HEK293T (cell line): ENCODE data around the gene REC8.
A peak's percentile ranks its signal among the peaks of the same experiment; 100 is the strongest.
"Not testable (repeated sequence)": the region's sequence is repeated elsewhere in the genome, so short reads cannot be mapped to it uniquely, and the experiment has no call there.

Experiments used
- CTCF ChIA-PET: fragments of 350-600 bp; formaldehyde crosslinking; extraction: SDS; loops from one replicate; lab custom pipeline; 2021; ENCODE audit warnings: antibody characterized with exemption, inconsistent platforms; lab: Yijun Ruan, JAX
- POLR2A ChIA-PET: fragments of 350-600 bp; formaldehyde crosslinking; extraction: SDS; loops from one replicate; lab custom pipeline; 2020; ENCODE audit warnings: antibody characterized with exemption, inconsistent platforms; lab: Yijun Ruan, JAX
- DNase-seq: peaks from one replicate; pipeline ENCODE4 v3.0.0; 2012; ENCODE audit warnings: mixed read lengths; ENCODE audit errors: extremely low spot score
- ARNT ChIP-seq: fragments of 450-650 bp; IDR thresholded peaks from 2 replicates; pipeline ENCODE4 v1.6.1; 2017; ENCODE audit warnings: mild to moderate bottlenecking
- BHLHE40 ChIP-seq: fragments of 450-650 bp; IDR thresholded peaks from 2 replicates; pipeline ENCODE4 v1.6.1; 2016; ENCODE audit warnings: mild to moderate bottlenecking, moderate library complexity, borderline replicate concordance
- CTBP1 ChIP-seq: fragments of 450-650 bp; IDR thresholded peaks from 2 replicates; pipeline ENCODE4 v1.6.1; 2016; ENCODE audit warnings: borderline replicate concordance
- ELF4 ChIP-seq: fragments of 450-650 bp; IDR thresholded peaks from 2 replicates; pipeline ENCODE4 v1.6.1; 2017; ENCODE audit warnings: antibody characterized with exemption
- FOXA1 ChIP-seq: fragments of 450-650 bp; IDR thresholded peaks from 2 replicates; pipeline ENCODE4 v1.6.1; 2016; ENCODE audit warnings: mild to moderate bottlenecking
- FOXK2 ChIP-seq: fragments of 450-650 bp; IDR thresholded peaks from 2 replicates; pipeline ENCODE4 v1.6.1; 2016; ENCODE audit warnings: mild to moderate bottlenecking
- FOXM1 ChIP-seq: fragments of 450-650 bp; IDR thresholded peaks from 2 replicates; pipeline ENCODE4 v1.6.1; 2017; ENCODE audit warnings: mild to moderate bottlenecking, borderline replicate concordance
- HDGF ChIP-seq: fragments of 450-650 bp; IDR thresholded peaks from 2 replicates; pipeline ENCODE4 v1.6.1; 2017; ENCODE audit warnings: antibody characterized with exemption, borderline replicate concordance
- L3MBTL2 ChIP-seq: fragments of 450-650 bp; conservative IDR thresholded peaks from 2 replicates; pipeline ENCODE4 v1.6.1; 2016; ENCODE audit warnings: mild to moderate bottlenecking
- LEF1 ChIP-seq: fragments of 450-650 bp; IDR thresholded peaks from 2 replicates; pipeline ENCODE4 v1.6.1; 2017; ENCODE audit warnings: mild to moderate bottlenecking, borderline replicate concordance
- NFRKB ChIP-seq: fragments of 450-650 bp; IDR thresholded peaks from 2 replicates; pipeline ENCODE4 v1.6.1; 2016; ENCODE audit warnings: mild to moderate bottlenecking, moderate library complexity
- SP1 ChIP-seq: fragments of 450-650 bp; IDR thresholded peaks from 2 replicates; pipeline ENCODE4 v1.6.1; 2017
- SUZ12 ChIP-seq: fragments of 450-650 bp; IDR thresholded peaks from 2 replicates; pipeline ENCODE4 v1.6.1; 2016; ENCODE audit warnings: mild to moderate bottlenecking
- TARDBP ChIP-seq: fragments of 450-650 bp; IDR thresholded peaks from 2 replicates; pipeline ENCODE4 v1.6.1; 2016
- ZNF384 ChIP-seq: fragments of 450-650 bp; IDR thresholded peaks from 2 replicates; pipeline ENCODE4 v1.6.1; 2016
- TF ChIP-seq, protein P1 (sequence below): fragments of 450-650 bp; IDR thresholded peaks from 2 replicates; pipeline ENCODE4 v1.6.1; 2016

Gene REC8

DNA sequence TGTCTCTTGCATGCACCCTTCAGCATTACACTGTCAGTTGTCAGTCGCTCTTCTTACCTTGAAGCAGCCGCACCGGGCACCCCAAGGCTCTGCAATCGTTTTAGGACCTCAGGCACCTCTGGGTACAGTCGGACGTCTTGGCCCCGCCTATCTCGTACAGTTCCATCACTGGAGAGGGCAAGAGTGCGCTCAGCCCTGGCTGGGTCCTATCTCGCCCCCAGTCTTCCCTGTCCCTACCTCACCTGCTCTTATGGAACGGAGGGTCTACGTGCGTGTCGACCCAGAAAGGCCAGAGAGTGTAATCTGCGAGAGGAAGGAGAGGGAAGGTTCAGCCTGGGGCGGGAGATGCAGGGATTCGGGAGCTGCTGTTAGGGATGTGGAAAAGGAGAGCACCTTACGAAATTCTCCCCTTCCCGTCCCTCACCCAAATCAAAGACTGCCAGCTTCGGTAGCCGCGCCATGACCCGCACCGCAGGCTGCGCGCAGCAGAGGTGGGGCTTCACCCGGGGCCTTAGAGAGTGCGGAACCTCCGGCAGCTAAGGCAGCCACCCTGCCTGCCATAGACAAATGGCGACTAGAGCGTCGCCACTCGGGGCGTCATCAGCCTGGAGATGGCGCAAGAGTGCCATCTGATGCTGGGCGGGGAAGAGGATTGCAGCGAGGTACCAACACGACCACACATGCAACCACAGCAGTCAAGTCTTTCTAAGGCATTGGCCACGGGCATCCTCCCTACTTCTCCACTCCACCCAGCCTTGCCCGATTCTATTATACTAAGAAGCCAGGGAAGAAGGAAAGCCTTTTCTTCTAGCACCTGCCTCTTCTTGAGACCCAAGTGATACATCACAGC, 43.8 kb downstream of the REC8 start, which contains the start of gene MDP1:
Gene MDP1, minus strand, starts transcription at position 572 of the 850 bp plus-strand sequence. Its CDS starts 111 bp downstream, at position 461.
- ChIA-PET CTCF (interaction anchor here (0.6 to 1.0 kb wide), 6 partner anchors 10 to 916 kb away, joined by 3 to 9 read pairs (median 4); partner anchors contain the start of genes DHRS1, NOP9, RABGGTA and TINF2), POLR2A (interaction anchor here (0.7 to 1.2 kb wide), 9 partner anchors 9 to 92 kb away, joined by 3 to 7 read pairs (median 4); partner anchors contain the start of genes CIDEB, DHRS1, IPO4 and NOP9)
- DNase-seq: peak; percentile 87
- TF ChIP-seq FOXM1 (no peak), SP1 (no peak), SUZ12 (no peak), BHLHE40 (no peak)
- TF ChIP-seq, protein P1, sequence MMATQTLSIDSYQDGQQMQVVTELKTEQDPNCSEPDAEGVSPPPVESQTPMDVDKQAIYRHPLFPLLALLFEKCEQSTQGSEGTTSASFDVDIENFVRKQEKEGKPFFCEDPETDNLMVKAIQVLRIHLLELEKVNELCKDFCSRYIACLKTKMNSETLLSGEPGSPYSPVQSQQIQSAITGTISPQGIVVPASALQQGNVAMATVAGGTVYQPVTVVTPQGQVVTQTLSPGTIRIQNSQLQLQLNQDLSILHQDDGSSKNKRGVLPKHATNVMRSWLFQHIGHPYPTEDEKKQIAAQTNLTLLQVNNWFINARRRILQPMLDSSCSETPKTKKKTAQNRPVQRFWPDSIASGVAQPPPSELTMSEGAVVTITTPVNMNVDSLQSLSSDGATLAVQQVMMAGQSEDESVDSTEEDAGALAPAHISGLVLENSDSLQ: peak; percentile 50; the same call in 1 of the 2 replicates

DNA sequence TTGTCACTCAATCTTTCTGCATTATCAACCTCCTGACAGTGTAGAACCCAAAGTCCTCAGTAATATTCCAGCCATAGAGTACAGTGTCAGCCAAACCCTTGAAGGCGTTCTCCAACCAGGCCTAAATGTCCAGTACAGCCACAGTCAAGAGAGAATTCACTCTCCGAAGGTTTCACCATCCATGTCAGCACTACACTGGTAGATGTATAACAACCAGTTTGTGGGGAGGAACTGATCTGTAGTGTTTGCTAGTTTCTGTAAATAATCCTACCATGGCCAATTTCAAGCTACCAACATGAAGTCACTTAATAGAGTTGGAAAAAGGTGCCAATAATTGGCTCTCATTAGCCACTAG, 44.4 kb downstream of the REC8 start:
- no peak for DNase-seq
- POLR2A ChIA-PET: interaction anchor here (0.7 to 1.2 kb wide), 8 partner anchors 9 to 92 kb away, joined by 3 to 7 read pairs (median 4); partner anchors contain the start of genes CIDEB, DHRS1, IPO4 and NOP9
- CTCF ChIA-PET: interaction anchor here (0.8 to 1.0 kb wide), 4 partner anchors 9 to 81 kb away, joined by 3 to 9 read pairs (median 4); partner anchors contain the start of genes RABGGTA and TINF2
- TF ChIP-seq NFRKB (no peak), LEF1 (no peak), FOXM1 (no peak), HDGF (no peak), SUZ12 (no peak)
- TF ChIP-seq, protein P1: no peak

DNA sequence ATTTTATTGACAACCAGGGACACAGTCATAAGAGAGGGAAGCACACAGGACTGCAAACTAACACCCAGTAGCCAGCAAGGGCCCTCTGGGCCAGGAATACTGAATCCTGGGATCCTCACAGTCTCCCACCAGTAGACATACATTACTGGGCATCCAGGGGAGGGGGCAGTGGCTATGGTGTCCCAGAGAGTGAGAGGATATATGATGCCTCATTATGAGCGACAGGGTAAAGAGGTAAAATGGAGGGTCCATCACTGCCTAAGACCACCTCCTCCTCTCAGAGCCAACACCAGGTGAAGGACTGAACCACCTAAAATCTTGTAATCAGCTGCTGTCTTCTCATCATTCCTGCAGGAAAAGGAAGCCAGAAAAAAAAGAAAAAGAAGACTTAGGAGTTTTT, 45.0 kb downstream of the REC8 start:
- DNase-seq, POLR2A ChIA-PET, CTCF ChIA-PET: not testable (repeated sequence)

DNA sequence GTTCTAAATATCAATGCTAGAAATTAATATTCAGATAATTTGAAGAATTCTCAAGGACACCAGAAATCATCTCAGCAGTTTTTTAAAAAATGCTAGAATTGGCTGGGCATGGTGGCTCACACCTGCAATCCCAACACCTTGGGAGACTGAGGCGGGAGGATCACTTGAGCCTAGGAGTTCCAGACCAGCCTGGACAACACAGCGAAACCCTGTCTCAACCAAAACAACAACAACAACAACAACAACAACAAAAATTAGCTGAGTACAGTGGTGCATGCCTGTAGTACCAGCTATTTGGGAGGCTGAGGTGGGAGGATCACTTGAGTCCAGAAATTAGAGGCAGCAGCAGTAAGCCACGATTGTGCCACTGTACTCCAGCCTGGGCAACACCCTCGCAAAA, 47.2 kb downstream of the REC8 start:
- POLR2A ChIA-PET: interaction anchor here (1.4 to 1.7 kb wide), 2 partner anchors 23 to 30 kb away, joined by 4 to 8 read pairs; partner anchors contain the start of genes IPO4 and TINF2
- CTCF ChIA-PET: interaction anchor here (1.3 kb wide), 1 partner anchor 23 kb away, joined by 4 read pairs; the partner anchor contains the start of gene TINF2

DNA sequence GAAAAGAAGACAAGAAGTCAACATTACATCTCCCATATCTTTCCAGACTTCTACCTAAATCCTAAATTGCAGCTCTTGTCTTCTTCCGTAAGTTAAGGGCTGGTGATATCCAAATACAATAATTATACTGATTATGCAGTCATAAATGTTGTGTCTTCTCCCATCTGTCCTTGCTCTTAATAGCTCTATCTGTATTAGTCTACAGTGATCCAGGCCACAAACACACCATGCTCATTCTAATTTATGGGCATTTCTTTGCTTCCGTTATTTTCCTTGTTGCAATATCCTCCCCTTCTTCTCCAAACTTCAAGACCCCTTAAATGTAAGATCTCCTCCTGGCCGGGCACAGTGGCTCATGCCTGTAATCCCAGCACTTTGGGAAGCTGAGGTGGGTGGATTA, 47.6 kb downstream of the REC8 start:
- POLR2A ChIA-PET: interaction anchor here (1.4 to 1.7 kb wide), 2 partner anchors 23 to 31 kb away, joined by 4 to 8 read pairs; partner anchors contain the start of genes IPO4 and TINF2
- CTCF ChIA-PET: interaction anchor here (0.7 to 1.3 kb wide), 2 partner anchors 23 to 81 kb away, joined by 3 to 4 read pairs; partner anchors contain the start of genes DHRS1, NOP9 and TINF2

More for the DNA sequence above, 47.2 kb downstream of the REC8 start:
- TF ChIP-seq ELF4 (no peak), SUZ12 (no peak), LEF1 (no peak), BHLHE40 (no peak), SP1 (no peak), L3MBTL2 (no peak), FOXM1 (no peak), FOXK2 (no peak)
- DNase-seq: no peak

DNA sequence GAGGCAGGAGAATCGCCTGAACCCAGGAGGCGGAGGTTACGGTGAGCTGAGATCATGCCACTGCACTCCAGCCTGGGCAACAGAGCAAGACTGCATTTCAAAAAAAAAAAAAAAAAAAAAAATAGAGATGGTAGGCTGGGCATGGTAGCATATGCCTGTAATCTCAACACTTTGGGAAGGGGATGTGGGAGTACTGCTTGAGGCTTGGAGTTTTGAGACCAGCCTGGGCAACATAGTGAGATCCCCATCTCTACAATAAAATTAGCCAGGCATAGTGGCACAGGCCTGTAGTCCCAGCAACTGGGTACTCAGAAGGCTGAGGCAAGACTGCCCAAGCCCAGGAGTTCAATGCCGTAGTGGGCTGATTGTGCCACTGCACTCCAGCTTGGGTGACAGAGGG, 51.1 kb downstream of the REC8 start:
- DNase-seq, CTCF ChIA-PET: not testable (repeated sequence)
- POLR2A ChIA-PET: interaction anchor here (1.3 kb wide), 1 partner anchor 14 kb away, joined by 3 read pairs; no protein-coding TSS in a partner anchor

More for the DNA sequence above, 47.6 kb downstream of the REC8 start:
- no peak for DNase-seq
- TF ChIP-seq BHLHE40 (no peak), FOXM1 (no peak), NFRKB (no peak), CTBP1 (no peak), ARNT (no peak), FOXA1 (no peak), SP1 (no peak), L3MBTL2 (no peak), ELF4 (no peak), LEF1 (no peak), FOXK2 (no peak), SUZ12 (no peak)

DNA sequence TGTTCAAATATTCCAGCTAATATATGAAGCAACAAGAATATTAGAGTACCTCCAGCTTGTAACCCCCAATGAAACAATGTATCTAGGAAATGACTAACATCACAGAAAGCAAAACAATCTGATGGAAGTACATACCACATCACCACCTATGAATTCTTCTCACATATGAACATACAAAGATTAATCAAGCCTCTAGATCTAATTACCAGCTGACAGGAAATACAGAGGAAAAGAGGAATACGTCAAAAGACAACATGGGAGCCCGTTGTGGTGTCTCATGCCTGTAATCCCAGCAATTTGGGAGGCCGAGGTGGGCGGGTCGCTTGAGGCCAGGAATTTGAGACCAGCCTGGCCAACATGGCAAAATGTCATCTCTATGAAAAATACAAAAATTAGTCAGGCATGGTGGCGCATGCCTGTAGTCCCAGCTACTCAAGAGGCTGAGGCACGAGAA, 52.8 kb downstream of the REC8 start:
- ChIA-PET CTCF (interaction anchor here (1.6 kb wide), 1 partner anchor 9 kb away, joined by 5 read pairs; the partner anchor contains the start of gene MDP1), POLR2A (no interaction called here)
- TF ChIP-seq LEF1: no peak
- no peak for TF ChIP-seq HDGF
- TF ChIP-seq SUZ12: no peak
- TF ChIP-seq ELF4: no peak
- no peak for TF ChIP-seq FOXM1
- TF ChIP-seq TARDBP: no peak
- TF ChIP-seq SP1: no peak
- TF ChIP-seq, protein P1: no peak
- no peak for TF ChIP-seq ZNF384
- no peak for TF ChIP-seq ARNT
- TF ChIP-seq BHLHE40: no peak
- TF ChIP-seq FOXA1: no peak
- DNase-seq: no peak
